GM19397 (cell line): Measurements from ENCODE around the gene AQP1.

Experiments
- ATAC-seq: cut with Tn5 transposase; IDR thresholded peaks from one replicate; pipeline ENCODE4 v1.9.1; 2021; ENCODE audit warnings: mild to moderate bottlenecking, moderate library complexity; ENCODE audit not compliant: unreplicated experiment

Gene AQP1

DNA sequence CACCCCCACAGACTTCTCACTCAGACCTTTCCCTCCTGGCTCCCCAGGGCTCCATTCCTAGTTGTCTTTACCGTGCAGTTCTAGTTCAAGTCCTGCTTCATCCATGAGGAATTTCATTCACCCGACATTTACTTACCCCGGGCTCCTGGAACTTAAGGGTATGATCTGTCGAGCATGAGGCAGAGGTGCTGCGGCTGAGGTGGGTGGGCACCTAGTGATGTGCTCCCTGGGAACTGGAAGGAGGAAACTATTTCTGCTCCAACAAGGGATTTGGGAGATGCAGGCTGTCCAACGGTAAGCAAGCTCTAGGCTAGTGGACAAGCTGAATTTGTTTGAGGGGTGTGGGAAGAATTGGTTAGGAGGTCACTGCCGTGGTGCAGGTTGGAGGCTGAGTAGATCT lies 30.2 kb upstream of the AQP1 start:
- no peak for ATAC-seq

GRCh38 chr7:30884881-30885280 lies 26.8 kb upstream of the AQP1 start:
- ATAC-seq: no peak

DNA sequence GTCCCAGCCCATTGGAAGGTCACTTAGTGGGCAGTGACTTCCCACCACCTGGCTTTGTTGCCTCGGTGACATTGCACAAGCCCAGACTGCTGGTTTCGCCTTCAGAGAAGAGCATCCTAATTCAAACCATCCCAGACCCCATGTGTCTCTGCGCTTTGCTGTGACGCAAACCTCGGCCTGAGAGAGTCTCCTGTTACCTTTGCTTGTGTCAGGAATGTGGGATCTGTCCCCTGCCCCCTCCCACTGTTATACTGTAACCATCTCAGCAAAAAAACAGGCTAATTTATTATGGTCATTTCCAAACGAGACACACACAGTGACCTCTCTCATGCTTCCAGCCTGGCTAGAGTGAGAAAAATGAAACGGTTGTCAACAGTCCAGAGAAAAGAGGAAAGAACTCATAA lies 25.0 kb upstream of the AQP1 start:
- ATAC-seq: no peak

DNA sequence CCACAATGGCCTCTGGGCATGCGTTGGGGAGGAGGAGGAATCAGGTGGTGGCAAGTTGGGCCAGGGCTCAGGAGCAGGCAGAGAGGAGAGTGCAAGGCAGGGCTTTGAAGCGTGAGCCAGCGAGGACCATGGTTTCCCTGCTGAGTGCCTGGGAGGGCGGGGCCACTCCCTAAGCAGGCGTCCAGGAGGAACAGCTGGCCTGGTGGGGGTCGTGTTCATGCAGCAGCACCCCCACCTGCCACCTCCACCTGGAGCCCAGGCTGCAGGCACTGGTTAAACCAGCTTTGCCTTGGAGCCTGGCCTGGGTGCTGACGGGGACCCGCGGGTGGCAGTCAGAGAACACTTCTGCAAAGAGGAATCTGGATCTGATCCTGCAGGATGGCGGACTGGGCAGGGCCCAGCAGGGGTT lies 24.2 kb upstream of the AQP1 start:
- ATAC-seq: no peak

GRCh38 chr7:30888747-30889146 lies 22.9 kb upstream of the AQP1 start:
- no peak for ATAC-seq

DNA sequence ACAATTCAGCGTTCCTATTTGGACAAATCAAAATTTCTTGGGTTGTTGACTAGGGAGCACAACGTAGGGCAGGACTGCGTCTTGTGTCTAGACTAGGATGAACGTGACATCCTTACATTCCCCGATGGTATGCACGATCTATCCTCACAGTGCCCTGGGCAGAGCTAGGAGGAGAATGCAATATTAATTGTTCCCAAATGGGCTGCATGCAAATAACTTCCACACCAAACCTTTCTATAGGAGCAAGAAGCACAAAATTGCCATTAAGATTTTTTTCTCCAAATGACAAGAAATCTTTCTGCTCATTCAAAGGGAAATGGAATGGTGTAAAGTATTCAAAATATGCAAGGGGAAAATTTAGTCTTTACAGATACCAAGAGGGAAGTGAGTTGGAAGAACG lies 21.4 kb upstream of the AQP1 start:
- ATAC-seq: no peak

DNA sequence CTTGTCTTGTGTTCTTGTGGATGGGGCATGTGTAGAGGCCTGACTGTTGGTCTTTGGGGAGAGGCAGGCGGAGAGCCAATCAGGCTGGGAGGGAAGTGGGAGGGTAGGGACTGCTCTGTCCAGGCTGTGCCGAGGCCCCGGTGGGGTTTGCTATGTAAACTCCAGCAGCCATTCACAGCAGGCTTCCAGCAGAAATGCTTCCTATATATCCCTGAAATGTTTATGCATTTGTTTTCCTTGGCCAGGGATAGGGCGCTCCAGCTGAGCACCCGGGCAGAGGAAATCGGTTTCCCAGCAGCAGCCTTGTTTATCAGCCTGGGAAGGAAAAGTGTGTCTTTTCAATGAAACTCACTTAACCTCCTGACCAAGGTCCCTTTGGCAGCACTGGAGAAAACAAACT lies 18.3 kb upstream of the AQP1 start:
- ATAC-seq: no peak

DNA sequence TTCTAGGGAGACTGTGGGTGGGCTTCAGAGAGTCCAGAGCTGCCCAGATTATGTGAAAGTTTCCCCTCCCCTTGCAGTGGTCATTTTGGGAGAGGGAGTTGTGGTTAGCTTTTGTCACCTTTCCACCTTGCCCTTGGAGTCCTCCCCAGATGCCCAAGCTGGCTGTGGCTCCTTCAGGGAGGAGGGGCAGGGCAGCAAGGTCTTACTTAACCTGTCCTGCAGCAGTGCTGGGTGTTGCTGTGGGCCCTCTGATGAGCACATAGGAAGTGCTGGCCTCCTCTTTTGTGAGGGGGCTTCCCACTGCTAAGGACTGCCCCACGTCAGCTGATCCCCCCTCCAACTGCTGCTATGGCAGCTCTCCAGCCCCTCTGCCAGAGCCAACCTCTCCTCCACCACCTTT lies 17.6 kb upstream of the AQP1 start:
- ATAC-seq: no peak

DNA sequence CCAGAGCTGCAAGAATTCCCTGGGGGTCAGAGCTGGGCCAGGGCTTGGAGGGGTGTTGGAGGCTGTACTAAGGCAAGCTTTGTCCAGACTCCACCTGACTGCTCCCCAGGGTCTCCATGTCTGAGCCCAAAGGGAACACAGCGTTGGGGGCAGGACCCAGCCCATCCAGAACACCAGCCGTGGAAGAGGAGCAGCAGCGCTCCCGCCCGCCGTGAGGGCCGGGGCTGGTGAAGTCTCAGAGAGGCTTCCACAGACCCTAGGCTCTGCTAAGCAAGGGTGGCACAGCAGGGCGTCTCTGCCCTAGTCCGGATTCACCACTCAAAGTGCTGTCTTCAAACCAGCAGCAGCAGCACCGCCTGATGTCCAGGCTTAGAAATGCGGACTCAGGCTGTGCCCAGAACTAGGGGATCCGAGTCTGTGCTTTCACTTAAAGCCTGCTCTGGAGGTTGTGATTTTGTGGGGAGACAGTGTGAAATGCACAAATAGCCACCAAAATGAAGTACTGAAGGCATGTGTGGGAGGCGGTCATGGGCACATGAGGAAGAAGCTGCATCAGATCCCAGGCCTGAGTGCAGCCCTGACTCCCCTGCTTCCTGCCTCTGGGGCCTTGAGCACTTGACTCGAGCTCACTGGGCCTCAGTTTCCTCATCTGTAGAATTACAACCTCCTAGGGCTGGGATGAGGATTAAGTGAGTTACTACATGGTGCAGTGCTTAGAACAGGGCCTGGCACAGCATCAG lies 16.6 kb upstream of the AQP1 start:
- no peak for ATAC-seq

GRCh38 chr7:30896036-30896435 lies 15.6 kb upstream of the AQP1 start:
- ATAC-seq: no peak

DNA sequence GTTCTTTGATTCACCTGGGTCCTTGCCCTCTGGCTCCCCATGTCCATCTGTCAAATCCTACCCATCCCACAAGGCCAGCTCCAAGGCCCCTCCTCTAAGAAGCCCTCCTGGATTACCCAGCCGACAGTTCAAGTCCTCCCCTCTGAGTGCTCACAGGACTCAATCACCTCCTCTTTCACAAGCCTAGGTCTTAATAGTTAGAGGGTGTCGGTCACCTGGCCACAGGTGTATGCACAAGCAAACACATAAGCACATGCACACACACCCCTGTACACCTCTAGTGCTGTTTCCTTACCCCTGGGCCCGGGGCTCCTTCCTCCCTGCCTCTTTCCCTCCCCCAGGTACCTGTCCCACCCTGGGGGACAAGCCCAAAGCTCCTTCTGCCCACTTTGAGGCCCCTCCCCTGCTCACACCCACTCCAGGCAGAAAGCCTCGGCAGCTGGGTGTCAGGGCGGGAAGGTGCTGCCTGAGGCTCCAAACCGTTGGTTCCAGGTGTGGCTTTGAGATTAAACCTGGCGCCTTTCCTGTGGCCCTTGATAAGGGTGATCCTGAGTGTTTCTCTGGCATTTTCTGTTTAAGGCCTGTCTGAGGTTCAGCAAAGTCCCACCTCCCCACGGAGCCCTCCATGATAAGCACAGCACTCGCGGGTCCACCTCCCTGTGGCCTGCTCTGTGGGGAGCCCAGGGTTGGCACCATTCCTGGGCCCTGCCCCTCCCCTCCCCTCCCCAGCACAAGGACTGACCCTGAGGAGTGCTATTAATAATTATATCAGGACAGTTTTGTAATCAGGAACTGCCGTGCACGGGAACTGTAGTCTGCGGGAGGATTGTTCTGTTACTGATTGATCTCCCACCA lies 14.6 kb upstream of the AQP1 start:
- ATAC-seq: no peak

- no peak for ATAC-seq
Measured at GRCh38 chr7:30897770-30898169, 13.9 kb upstream of the AQP1 start.

DNA sequence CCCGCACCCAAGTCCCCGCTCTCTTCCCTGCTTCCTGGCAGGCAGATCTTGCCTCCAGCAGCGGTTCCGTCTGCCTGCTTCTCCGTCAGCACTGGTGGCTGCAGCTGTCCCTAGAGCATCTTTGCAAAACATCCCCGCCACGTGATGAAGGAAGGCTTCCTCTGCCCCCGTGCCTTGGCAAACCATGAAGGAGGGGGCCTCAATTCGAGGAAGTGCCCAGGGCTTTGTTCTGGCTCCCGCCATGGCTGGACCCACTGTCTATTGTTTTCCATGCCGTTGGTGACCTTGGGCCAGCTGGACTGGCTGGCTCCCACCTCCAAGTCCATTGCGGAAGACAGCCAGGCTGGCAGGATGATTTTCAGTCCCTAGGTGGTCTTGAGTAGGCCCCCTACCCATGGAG lies 13.2 kb upstream of the AQP1 start:
- no peak for ATAC-seq

GRCh38 chr7:30899066-30899465 lies 12.6 kb upstream of the AQP1 start:
- no peak for ATAC-seq

DNA sequence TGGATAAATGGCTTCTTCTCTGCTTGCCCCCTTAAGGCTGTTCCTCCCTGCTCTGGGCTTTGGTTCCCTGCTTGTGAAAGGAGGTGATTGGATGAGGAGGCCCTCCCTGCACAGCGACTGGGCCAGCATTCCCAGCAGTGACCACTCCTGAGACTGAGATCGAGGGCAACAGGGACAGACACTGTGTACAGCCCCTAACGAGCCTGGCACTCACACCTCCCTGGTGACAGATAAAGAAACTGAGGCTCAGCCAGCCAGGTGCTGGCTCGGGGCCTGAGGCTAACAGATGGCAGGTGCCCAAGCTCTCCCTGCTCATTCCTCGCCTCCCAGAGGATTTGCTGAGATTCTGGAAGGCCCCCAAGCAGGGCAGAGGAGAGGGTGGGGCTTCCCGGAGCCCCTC lies 12.0 kb upstream of the AQP1 start:
- no peak for ATAC-seq

DNA sequence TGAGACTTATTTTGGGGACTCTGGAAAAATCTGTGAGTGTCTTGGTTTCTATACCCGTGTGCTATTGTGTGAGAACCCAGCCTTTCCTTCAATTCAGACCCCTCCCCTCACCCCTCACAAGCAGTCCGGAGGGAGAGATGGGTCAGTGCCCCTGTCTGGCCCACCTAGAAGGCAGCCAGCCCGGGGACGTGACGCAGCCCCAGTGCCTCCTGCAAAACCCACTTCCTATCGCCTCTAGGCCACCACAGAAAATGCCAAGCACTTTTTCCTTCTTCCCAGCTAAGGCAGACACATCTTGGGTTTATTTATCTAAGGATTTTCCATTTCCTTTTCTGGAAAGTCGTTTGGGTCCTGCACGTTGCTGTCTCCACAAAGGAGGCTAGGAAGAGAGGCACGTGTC lies 11.6 kb upstream of the AQP1 start:
- ATAC-seq: no peak

DNA sequence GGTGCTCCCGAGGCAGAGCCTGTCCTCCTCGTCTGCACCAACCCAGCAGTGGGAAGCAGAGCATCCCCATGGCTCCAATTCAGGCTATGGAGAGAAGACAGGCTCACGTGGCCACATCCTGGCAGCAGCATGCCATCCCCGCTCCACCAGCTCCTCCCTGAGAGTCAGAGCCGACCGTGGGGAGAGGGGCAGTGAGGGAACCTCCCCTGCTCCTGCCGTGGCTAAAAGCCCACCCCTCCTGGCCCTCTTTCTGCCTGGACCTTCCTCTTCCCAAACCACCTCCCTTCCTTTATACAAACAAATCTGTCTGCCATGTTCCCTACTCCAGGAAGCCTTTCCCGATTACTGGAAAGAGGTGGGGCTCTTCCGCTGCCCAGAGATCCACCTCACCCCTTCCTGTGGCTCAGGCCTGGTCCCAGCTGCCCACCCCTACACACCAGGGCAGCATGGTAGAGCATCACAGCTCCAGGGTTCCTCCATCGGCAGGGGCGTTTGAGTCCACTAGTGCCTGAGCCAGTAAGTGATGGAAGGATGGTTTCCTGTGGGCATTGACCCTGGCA lies 10.8 kb upstream of the AQP1 start:
- ATAC-seq: no peak

DNA sequence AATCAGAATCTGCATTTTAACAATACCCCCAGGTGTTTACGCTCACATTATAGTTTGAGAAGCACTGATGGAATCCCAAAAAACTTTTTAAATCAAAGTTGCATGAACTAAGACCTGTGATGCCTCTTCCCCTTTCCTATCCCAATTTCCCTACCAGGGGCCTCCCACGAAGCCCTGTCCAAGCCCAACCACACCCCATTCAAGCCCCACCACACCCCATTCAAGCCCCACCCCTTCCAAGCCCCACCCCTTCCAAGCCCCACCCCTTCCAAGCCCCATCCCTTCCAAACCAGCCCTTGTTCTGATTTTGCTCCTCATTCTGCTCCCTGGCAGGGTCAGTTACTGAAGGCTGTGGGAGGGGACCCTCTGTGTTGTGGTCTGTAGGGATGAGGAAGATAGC lies 9.8 kb upstream of the AQP1 start:
- ATAC-seq: no peak

- no peak for ATAC-seq
Measured at GRCh38 chr7:30902466-30902865, 9.2 kb upstream of the AQP1 start.

DNA sequence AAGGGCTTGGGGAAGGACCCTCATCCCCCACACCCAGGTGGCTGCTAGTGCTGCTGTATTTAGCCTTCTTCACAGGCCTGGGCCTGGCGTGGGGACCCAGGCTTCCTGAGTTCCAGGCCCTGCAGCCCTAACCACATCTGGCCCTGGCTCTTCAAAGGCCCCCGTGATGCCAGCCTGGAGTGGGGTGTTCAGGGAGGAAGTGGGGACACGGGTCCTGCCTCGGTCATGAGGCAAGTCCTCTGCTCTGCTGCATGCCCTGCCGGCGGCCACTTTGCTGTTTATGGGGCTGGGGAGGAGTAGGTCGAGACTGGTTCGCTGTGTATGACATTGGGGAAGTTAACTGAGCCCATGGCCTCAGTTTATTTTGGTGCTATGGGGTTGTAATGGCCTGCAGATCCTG lies 8.5 kb upstream of the AQP1 start:
- no peak for ATAC-seq

GRCh38 chr7:30904561-30904960 lies 7.1 kb upstream of the AQP1 start:
- ATAC-seq: no peak
